Upper lobe of left lung (tissue), 4 donors: Measurements from ENCODE around the gene GULP1.

Experiments
- POLR2A ChIP-seq, 4 donors: fragments of 450-650 bp; IDR thresholded peaks; one replicate each; pipeline ENCODE4 v1.5.1; 2016 to 2017; ENCODE audit warnings: antibody characterized with exemption in 4 of 4, mild to moderate bottlenecking in 2 of 4
- POLR2AphosphoS5 ChIP-seq, 2 donors: sonication (generic); formaldehyde crosslinking; IDR thresholded peaks; one replicate each; pipeline ENCODE4 v1.5.1; 2017; ENCODE audit warnings: antibody characterized with exemption in 2 of 2
- TF ChIP-seq, protein P1 (sequence below), 6 experiments: fragments of 450-650 bp in 4 of 6; fragments of 200-600 bp in 2 of 6; sonication (generic) in 2 of 6; IDR thresholded peaks; one replicate each; pipeline ENCODE4 v1.5.1; 2016 to 2019; ENCODE audit warnings: antibody characterized with exemption in 6 of 6

DNA sequence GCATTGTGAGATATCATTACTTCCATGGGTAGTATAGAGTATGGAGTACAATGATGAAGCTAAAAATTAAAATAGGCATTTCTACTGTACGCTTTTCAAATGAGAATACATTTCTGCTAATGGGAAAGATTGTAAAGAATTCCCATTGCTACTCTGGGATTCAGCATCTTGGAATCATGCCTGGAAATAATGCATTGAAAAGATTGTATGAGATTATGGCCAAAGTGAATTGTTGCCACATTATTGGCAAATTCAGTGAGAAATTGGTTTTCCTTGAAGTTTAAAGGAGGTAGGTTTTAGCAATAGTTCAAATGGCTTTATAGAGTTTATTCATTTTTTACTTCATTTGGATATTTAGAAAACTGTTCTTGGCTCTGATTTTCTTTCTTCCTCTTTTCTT, 157.9 kb downstream of the GULP1 start:
- TF ChIP-seq POLR2A (IDR thresholded peaks at IDR 0.05) (no peak), POLR2AphosphoS5 (IDR thresholded peaks at IDR 0.05) (no peak)
- TF ChIP-seq, protein P1, sequence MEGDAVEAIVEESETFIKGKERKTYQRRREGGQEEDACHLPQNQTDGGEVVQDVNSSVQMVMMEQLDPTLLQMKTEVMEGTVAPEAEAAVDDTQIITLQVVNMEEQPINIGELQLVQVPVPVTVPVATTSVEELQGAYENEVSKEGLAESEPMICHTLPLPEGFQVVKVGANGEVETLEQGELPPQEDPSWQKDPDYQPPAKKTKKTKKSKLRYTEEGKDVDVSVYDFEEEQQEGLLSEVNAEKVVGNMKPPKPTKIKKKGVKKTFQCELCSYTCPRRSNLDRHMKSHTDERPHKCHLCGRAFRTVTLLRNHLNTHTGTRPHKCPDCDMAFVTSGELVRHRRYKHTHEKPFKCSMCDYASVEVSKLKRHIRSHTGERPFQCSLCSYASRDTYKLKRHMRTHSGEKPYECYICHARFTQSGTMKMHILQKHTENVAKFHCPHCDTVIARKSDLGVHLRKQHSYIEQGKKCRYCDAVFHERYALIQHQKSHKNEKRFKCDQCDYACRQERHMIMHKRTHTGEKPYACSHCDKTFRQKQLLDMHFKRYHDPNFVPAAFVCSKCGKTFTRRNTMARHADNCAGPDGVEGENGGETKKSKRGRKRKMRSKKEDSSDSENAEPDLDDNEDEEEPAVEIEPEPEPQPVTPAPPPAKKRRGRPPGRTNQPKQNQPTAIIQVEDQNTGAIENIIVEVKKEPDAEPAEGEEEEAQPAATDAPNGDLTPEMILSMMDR (IDR thresholded peaks at IDR 0.05), result no peak
